K562 (cell line): ENCODE measurements around the gene RIMOC1. TPM values are rescaled to one million over a fixed set of nuclear protein-coding genes. Genes with fewer than 3 reads are reported as not detected.

Experiments
- CBFA2T2 ChIP-seq: fragments of 450-650 bp; conservative IDR thresholded peaks from 2 replicates; pipeline ENCODE4 v1.6.1; 2017; ENCODE audit warnings: mild to moderate bottlenecking
- CUX1 ChIP-seq: fragments of 200-800 bp; sonication (Bioruptor generic); IDR thresholded peaks from 2 replicates; pipeline ENCODE4 v1.6.1; 2016; ENCODE audit warnings: missing genetic modification characterization, missing compliant biosample characterization
- DPF2 ChIP-seq: fragments of 450-650 bp; IDR thresholded peaks from 2 replicates; pipeline ENCODE4 v1.6.1; 2016
- FOSL1 ChIP-seq: fragments of 200-800 bp; sonication (Bioruptor generic); conservative IDR thresholded peaks from 2 replicates; pipeline ENCODE4 v1.6.1; 2016; ENCODE audit warnings: missing genetic modification characterization, missing compliant biosample characterization
- HMBOX1 ChIP-seq: sonication (generic); IDR thresholded peaks from 2 replicates; pipeline ENCODE4 v1.6.1; 2016
- JUND ChIP-seq, 2 experiments: IDR thresholded peaks; 2 replicates in 1 of 2; 3 replicates in 1 of 2; pipeline ENCODE4 v1.6.1; 2011; ENCODE audit warnings: borderline replicate concordance in 2 of 2, low read depth in 2 of 2, low read length in 2 of 2, improper control_type of control experiment in 1 of 2, missing biosample characterization in 1 of 2, missing genetic modification characterization in 1 of 2, missing genetic modification reagents in 1 of 2
- MBD1 ChIP-seq: fragments of 250-450 bp; sonication (Bioruptor Pico); IDR thresholded peaks from 2 replicates; pipeline ENCODE4 v1.8.0; 2022; ENCODE audit warnings: inconsistent platforms
- NR3C1 ChIP-seq: sonication (generic); formaldehyde crosslinking; IDR thresholded peaks from 2 replicates; pipeline ENCODE4 v1.8.1; 2022; ENCODE audit warnings: missing genetic modification reagents
- PRDM10 ChIP-seq: fragments of 450-650 bp; IDR thresholded peaks from 2 replicates; pipeline ENCODE4 v1.6.1; 2018; ENCODE audit not compliant: partially characterized antibody
- RAD21 ChIP-seq, 2 experiments: fragments of 250-450 bp in 1 of 2; fragments of 450-650 bp in 1 of 2; sonication (Bioruptor Pico) in 1 of 2; formaldehyde crosslinking in 1 of 2; IDR thresholded peaks in 1 of 2; conservative IDR thresholded peaks in 1 of 2; 2 replicates each; pipeline versions ENCODE4 v1.4.0 to v1.8.0; 2020 to 2022; ENCODE audit warnings: mild to moderate bottlenecking in 2 of 2, moderate library complexity in 1 of 2
- SPI1 ChIP-seq: IDR thresholded peaks from 2 replicates; pipeline ENCODE4 v1.6.1; 2011; ENCODE audit warnings: low read depth, low read length, control low read depth, borderline replicate concordance
- TEAD1 ChIP-seq, 2 experiments: fragments of 450-650 bp in 1 of 2; sonication (generic) in 1 of 2; formaldehyde crosslinking; IDR thresholded peaks; 2 replicates each; pipeline versions ENCODE4 v1.4.0 to v1.8.0; 2020 to 2022; ENCODE audit warnings: mild to moderate bottlenecking in 2 of 2, missing genetic modification reagents in 1 of 2
- ZNF124 ChIP-seq: sonication (generic); formaldehyde crosslinking; IDR thresholded peaks from 2 replicates; pipeline ENCODE4 v1.8.1; 2022; ENCODE audit warnings: missing genetic modification reagents
- ZNF766 ChIP-seq: fragments of 200-800 bp; sonication (Bioruptor generic); conservative IDR thresholded peaks from 2 replicates; pipeline ENCODE4 v1.6.1; 2016; ENCODE audit warnings: missing genetic modification characterization, missing compliant biosample characterization
- ZNF785 ChIP-seq: fragments of 250-450 bp; sonication (Bioruptor Pico); IDR thresholded peaks from 2 replicates; pipeline ENCODE4 v1.4.0; 2020; ENCODE audit warnings: mild to moderate bottlenecking
- polyA plus RNA-seq, 8 experiments: library from polyadenylated mRNA; depleted of rRNA in 4 of 8; stranded (reverse) in 5 of 8; unstranded in 3 of 8; fragments of >200 nt; fragmentation: Nextera tagmentation in 2 of 8; fragmentation: Illumina TruSeq in 1 of 8; extraction: Ambion mirVana in 2 of 8; extraction: Trizol in 1 of 8; gene quantifications; 2 replicates each; pipeline versions ENCODE4 v1.2.1 to v1.2.3, GENCODE V29; 2011 to 2014; ENCODE audit warnings: inconsistent platforms in 1 of 8, missing spikeins in 1 of 8
- total RNA-seq, 7 experiments: library from RNA; depleted of rRNA in 6 of 7; stranded (reverse); fragments of >200 nt in 6 of 7; fragmentation: Illumina TruSeq in 2 of 7; extraction: Trizol in 2 of 7; gene quantifications; 2 replicates each; pipeline versions ENCODE4 v1.2.1 to v1.2.3, GENCODE V29; 2011 to 2021; ENCODE audit warnings: low replicate concordance in 1 of 7

Gene RIMOC1
- total and polyA plus RNA-seq, 9 of the 15 experiments (the other 6 are each of a cell fraction or from before 2014, with no cell fraction given): 11.6 to 63.1 (median 30.8) TPM

GRCh38 chr5:41891066-41891707 lies 13.0 kb upstream of the RIMOC1 start (continued):
- 0 out of 2 replicates have a peak, but pooled peaks have one; percentile 13 for TF ChIP-seq CUX1 (CRISPR knock-in tag)
- TF ChIP-seq JUND (IDR thresholded peaks at IDR 0.05; ENCODE audit: borderline replicate concordance, low read depth, low read length): peak; percentile 50; the same call in 1 of the 2 replicates
- TF ChIP-seq JUND (tag; IDR thresholded peaks at IDR 0.05; ENCODE audit: borderline replicate concordance, low read depth, low read length): peak; percentile 42; the same call in 1 of the 3 replicates
- TF ChIP-seq ZNF766 (CRISPR knock-in tag): peak; percentile 45; the same call in 1 of the 2 replicates
- peak; percentile 61 for TF ChIP-seq HMBOX1
- TF ChIP-seq RAD21 (CRISPR knock-in tag; conservative IDR thresholded peaks at IDR 0.05 in 1 of 2, IDR thresholded peaks at IDR 0.05 in 1 of 2): no peak
- no peak for TF ChIP-seq ZNF785 (CRISPR knock-in tag)
- no peak for TF ChIP-seq SPI1
- TF ChIP-seq FOSL1: 0 out of 2 replicates have a peak, but pooled peaks have one; percentile 21
- TF ChIP-seq CBFA2T2: no peak
- no peak for TF ChIP-seq MBD1 (CRISPR knock-in tag)
- TF ChIP-seq PRDM10: peak; percentile 60
- TF ChIP-seq DPF2: peak; percentile 17; the same call in 1 of the 2 replicates
- no peak for TF ChIP-seq ZNF124 (CRISPR knock-in tag)
- TF ChIP-seq NR3C1 (CRISPR knock-in tag): no peak
- TF ChIP-seq TEAD1 (CRISPR knock-in tag; IDR thresholded peaks at IDR 0.05): 0 out of 4 replicates have a peak, but pooled peaks of 1 of the 2 experiments have one; percentile 44
